ENCODE results near the gene GYPC.

- no peak for TF ChIP-seq CTCF (IDR thresholded peaks at IDR 0.05)
- no peak for TF ChIP-seq MYC (IDR thresholded peaks at IDR 0.05; ENCODE audit: borderline replicate concordance, low read length)
- no peak for TF ChIP-seq CBX8 (IDR thresholded peaks at IDR 0.05)
- TF ChIP-seq EP300 (IDR thresholded peaks at IDR 0.05): no peak
- no peak for TF ChIP-seq RAD21 (conservative IDR thresholded peaks at IDR 0.05 in 1 of 2, IDR thresholded peaks at IDR 0.05 in 1 of 2)
- TF ChIP-seq ESRRA (IDR thresholded peaks at IDR 0.05; ENCODE audit: borderline replicate concordance, low read length): no peak
- TF ChIP-seq, protein P1, sequence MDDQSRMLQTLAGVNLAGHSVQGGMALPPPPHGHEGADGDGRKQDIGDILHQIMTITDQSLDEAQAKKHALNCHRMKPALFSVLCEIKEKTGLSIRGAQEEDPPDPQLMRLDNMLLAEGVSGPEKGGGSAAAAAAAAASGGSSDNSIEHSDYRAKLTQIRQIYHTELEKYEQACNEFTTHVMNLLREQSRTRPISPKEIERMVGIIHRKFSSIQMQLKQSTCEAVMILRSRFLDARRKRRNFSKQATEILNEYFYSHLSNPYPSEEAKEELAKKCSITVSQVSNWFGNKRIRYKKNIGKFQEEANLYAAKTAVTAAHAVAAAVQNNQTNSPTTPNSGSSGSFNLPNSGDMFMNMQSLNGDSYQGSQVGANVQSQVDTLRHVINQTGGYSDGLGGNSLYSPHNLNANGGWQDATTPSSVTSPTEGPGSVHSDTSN (IDR thresholded peaks at IDR 0.05): no peak
- TF ChIP-seq JUN (IDR thresholded peaks at IDR 0.05): no peak
- TF ChIP-seq RFX5 (IDR thresholded peaks at IDR 0.05): no peak
These were observed 20.5 kb downstream of the GYPC start for GRCh38 chr2:126676221-126677175.

All from A549 (cell line).